Endothelial cell of umbilical vein (primary cell): ENCODE measurements around the gene ITIH5.

ENCODE experiments used
- CTCF ChIP-seq, 2 donors: IDR thresholded peaks; 1 replicate in 1 of 2; 2 replicates in 1 of 2; pipeline ENCODE4 v1.5.1; 2011; ENCODE audit warnings: low read length in 2 of 2, mild to moderate bottlenecking in 2 of 2, moderate library complexity in 2 of 2, control low read depth in 1 of 2, inconsistent platforms in 1 of 2, low read depth in 1 of 2; ENCODE audit not compliant: insufficient read depth in 1 of 2; ENCODE audit errors: extremely low read depth in 1 of 2
- EZH2 ChIP-seq: IDR thresholded peaks from 2 replicates; pipeline ENCODE4 v1.6.1; 2012; ENCODE audit warnings: borderline replicate concordance, low read depth, mild to moderate bottlenecking, moderate library complexity, low read length, inconsistent platforms; ENCODE audit not compliant: severe bottlenecking
- FOS ChIP-seq: IDR thresholded peaks from 2 replicates; pipeline ENCODE4 v1.6.1; 2011; ENCODE audit warnings: mild to moderate bottlenecking, low read length, moderate library complexity, borderline replicate concordance; ENCODE audit not compliant: insufficient read depth
- GATA2 ChIP-seq: IDR thresholded peaks from 2 replicates; pipeline ENCODE4 v1.7.0; 2011; ENCODE audit warnings: low read depth, mild to moderate bottlenecking, moderate library complexity, mixed read lengths, low read length; ENCODE audit not compliant: insufficient read length, insufficient read depth
- JUN ChIP-seq: IDR thresholded peaks from 2 replicates; pipeline ENCODE4 v1.6.1; 2011; ENCODE audit warnings: borderline replicate concordance, low read depth; ENCODE audit not compliant: insufficient read length, insufficient read depth
- MAX ChIP-seq: IDR thresholded peaks from 2 replicates; pipeline ENCODE4 v1.6.1; 2011; ENCODE audit not compliant: insufficient read depth, insufficient read length
- POLR2A ChIP-seq: IDR thresholded peaks from 2 replicates; pipeline ENCODE4 v1.6.1; 2012; ENCODE audit warnings: low read depth, mild to moderate bottlenecking, control low read depth, low read length
- POLR2AphosphoS5 ChIP-seq: IDR thresholded peaks from 2 replicates; pipeline ENCODE4 v1.6.1; 2012; ENCODE audit warnings: low read depth, mild to moderate bottlenecking, control low read depth, low read length, moderate library complexity; ENCODE audit not compliant: insufficient read depth

- TF ChIP-seq CTCF (IDR thresholded peaks at IDR 0.05; ENCODE audit: extremely low read depth in 1 of 2, insufficient read depth in 1 of 2, low read depth in 1 of 2, low read length in 2 of 2) (no peak), EZH2 (no peak), POLR2A (no peak), JUN (no peak), MAX (no peak), POLR2AphosphoS5 (no peak), GATA2 (no peak), FOS (no peak)
Observed at GRCh38 chr10:7610651-7611389, 55.9 kb downstream of the ITIH5 start.
